Spleen (tissue), 7 donors: ENCODE measurements around the gene PHACTR4.

Experiments used
- CTCF ChIP-seq, 11 experiments: fragments of 200-600 bp in 7 of 11; fragments of 450-650 bp in 4 of 11; sonication (generic) in 4 of 11; IDR thresholded peaks in 8 of 11; conservative IDR thresholded peaks in 3 of 11; 1 replicate in 7 of 11; 2 replicates in 4 of 11; pipeline versions ENCODE4 v1.4.0 to v1.8.0; 2016 to 2021; ENCODE audit warnings: antibody characterized with exemption in 11 of 11, inconsistent platforms in 4 of 11, mild to moderate bottlenecking in 1 of 11
- POLR2A ChIP-seq, 3 donors: fragments of 450-650 bp; IDR thresholded peaks; one replicate each; pipeline ENCODE4 v1.5.1; 2017; ENCODE audit warnings: antibody characterized with exemption in 3 of 3, mild to moderate bottlenecking in 1 of 3
- donor health status: DM: no; HTN: no; CAD: no; lungs with moderate emphysema.
- donor health status: DM: no; HTN: no; CAD: no.
- donor health status: DM: no; HTN: no; CAD: no.

GRCh38 chr1:28328228-28328648, 41.3 kb upstream of the PHACTR4 start:
- TF ChIP-seq POLR2A (IDR thresholded peaks at IDR 0.05) = no peak
- TF ChIP-seq CTCF (IDR thresholded peaks at IDR 0.05 in 8 of 11, conservative IDR thresholded peaks at IDR 0.05 in 3 of 11) = no peak
